IPS-18c (cell line): Measurements from ENCODE around the gene CEP350.
"Not testable (repeated sequence)": the region's sequence is repeated elsewhere in the genome, so short reads cannot be mapped to it uniquely, and the experiment has no call there.

Experiments
- H3K4me3 ChIP-seq: 2 replicates; pipeline ENCODE4 v1.7.0; 2013; ENCODE audit warnings: low read depth, mild to moderate bottlenecking, low read length, moderate library complexity; ENCODE audit not compliant: insufficient read depth
- H3K9me3 ChIP-seq: one replicate; pipeline ENCODE4 v1.6.1; 2013; ENCODE audit warnings: mild to moderate bottlenecking, low read length, moderate library complexity; ENCODE audit not compliant: control insufficient read depth, insufficient read depth

The CEP350 gene

GRCh38 chr1:179935909-179936496 lies 18.6 kb upstream of the CEP350 start:
- H3K4me3 ChIP-seq, result no peak overlapping the region
- H3K9me3 ChIP-seq, result no peaks in the 10 kb centered on the region

GRCh38 chr1:179937668-179938254 lies 16.8 kb upstream of the CEP350 start:
- no peaks in the 10 kb centered on the region for H3K9me3 ChIP-seq

DNA sequence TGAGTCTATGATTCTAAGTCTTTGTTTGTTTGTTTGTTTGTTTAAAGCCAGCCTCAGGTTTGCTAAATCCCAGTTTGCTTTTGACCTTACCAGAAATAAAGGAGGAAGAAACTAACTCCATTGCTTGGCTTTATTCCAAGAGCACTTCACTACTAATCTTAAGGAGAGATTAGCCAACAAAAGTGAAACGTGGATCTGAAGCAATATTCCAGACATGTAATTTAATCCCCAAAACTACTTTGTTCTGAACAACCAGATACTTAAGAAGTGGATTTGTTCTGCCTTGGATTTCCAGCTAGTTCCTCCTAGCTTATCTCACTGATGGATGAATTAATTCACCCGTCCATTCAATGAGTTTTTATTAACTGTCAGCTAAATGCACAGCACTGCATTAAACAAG lies 15.9 kb upstream of the CEP350 start:
- no peak overlapping the region for H3K4me3 ChIP-seq
- no peaks in the 10 kb centered on the region for H3K9me3 ChIP-seq

More at GRCh38 chr1:179937668-179938254, 16.8 kb upstream of the CEP350 start:
- no peak overlapping the region for H3K4me3 ChIP-seq

- Histone ChIP-seq H3K9me3 (no peaks in the 10 kb centered on the region), H3K4me3 (no peak overlapping the region)
Measured at GRCh38 chr1:179939941-179940340, 14.7 kb upstream of the CEP350 start.

DNA sequence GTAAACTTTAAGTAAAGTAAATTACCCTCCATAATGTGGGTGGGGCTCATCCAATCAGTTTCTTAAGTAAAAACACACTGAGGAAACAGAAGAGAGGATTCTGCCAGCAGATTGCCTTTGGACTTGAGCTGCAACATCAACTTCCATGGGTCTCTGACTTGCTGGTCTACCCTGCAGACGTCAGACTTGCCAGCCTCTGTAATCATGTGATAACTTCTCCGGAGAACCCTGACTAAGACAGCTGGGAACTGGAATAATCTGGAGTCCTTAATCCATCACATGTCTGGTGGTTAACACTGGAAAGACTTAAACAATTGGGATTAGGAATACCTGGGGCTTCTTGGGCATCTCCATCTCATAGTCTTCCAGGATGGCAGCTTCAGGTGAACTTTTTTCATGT lies 13.2 kb upstream of the CEP350 start:
- Histone ChIP-seq H3K9me3 (no peaks in the 10 kb centered on the region), H3K4me3 (no peak overlapping the region)

GRCh38 chr1:179950651-179951050 lies 4.0 kb upstream of the CEP350 start:
- no peak overlapping the region for H3K4me3 ChIP-seq
- peaks cover 4% of the 10 kb centered on the region for H3K9me3 ChIP-seq

DNA sequence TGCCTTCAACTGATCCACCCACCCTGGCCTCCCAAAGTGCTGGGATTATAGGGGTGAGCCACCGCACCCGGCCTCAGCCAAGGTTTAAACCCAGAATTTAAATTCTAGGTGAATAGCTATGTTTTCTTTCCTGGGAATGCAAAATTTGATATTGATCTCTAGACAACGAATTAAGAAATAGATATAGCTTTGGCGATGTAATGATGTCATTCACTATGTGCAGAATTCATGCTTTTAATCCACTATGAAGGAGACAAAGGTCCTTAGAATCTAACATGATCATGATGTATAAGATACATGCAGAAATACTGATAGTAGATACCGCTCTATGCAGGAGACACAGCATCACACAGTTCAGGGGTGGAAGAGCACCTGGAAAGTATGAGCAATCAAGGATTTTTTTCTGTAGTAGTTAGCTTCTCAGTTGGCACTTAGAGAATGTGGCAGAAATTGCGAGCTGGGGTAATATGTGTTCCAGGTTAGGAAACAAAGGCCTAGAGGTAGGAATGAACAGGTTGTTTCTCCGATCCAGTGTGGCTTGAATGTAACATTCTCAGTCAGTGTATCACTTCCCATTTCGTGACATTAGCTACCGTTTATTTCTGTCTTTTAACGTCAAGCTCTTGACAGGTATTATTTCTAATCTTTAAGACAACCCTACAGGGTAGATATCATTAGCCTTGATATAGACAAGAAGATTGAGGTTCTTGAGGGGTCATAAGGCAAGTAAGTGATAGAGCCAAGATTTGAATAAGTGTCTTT lies 3.0 kb upstream of the CEP350 start:
- Histone ChIP-seq H3K9me3 (peaks cover 4% of the 10 kb centered on the region), H3K4me3 (no peak overlapping the region)

GRCh38 chr1:179952186-179952585 lies 2.4 kb upstream of the CEP350 start:
- no peak overlapping the region for H3K4me3 ChIP-seq
- peaks cover 4% of the 10 kb centered on the region for H3K9me3 ChIP-seq

DNA sequence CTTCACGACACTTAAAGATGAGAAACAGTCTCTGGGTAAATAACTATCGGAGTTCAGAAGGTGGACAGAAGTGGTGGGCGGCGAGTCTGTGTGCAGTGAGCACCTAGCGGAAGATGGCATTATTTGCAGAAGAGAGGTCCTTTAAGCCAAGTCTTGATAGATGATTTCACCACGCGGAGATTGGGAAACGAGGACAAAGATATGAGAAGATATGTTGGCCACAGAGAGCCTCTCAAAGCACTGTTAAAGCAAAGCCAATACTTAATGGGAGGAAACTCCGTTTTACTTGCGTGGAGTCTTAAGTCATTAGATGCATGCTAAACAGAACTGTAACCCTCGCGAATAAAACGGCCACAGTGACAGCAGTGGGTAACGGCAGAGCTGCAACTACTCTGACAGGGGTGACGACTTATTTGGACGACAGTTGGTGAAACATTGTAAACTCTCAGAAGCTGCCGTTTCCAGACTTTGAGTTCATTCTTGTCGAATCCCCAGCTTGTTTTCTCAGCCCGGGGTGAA lies 577 bp upstream of the CEP350 start:
- Histone ChIP-seq H3K4me3 (peak overlapping the region; percentile 96), H3K9me3 (peaks cover 4% of the 10 kb centered on the region)

DNA sequence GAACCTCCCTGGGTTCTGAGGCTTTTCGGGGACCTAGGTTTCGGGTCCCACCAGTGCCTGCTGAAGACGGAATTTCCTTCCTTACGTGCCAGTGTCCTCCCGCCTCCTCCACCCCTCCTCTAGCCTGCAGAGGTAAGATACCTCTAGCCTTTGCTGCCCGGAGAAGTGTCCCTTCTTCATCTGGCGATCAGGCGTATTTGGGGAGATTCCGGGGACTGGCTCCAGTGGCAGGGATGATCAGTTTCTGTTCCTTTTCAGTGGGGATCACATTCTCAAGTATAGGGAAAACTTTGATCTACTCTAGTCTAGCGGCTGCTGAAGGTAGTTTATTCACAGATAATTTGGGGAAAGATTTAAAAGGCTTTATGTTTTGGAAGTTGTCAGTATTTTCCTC lies 674 bp downstream of the CEP350 start:
- Histone ChIP-seq H3K9me3 (peaks cover 4% of the 10 kb centered on the region), H3K4me3 (peak overlapping the region; percentile 96)

DNA sequence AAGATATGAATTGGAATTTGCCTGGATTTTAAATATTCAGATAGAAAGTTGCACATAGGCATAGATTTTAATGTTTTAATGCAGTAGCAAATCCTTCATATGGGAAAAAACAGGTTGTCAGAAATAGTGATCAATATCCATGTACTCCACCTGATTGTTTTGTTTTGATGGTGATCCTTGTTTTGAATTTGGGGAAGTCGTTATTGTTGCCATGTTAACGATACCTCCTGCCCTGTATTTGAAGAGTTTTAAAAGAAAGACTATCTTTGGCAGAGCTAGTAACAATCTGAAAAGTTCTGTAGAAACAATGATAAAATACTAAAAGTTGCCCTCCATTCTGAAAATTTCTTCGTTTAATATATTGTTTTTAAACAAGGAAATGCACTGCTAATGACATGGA lies 1.1 kb downstream of the CEP350 start:
- peaks cover 4% of the 10 kb centered on the region for H3K9me3 ChIP-seq
- H3K4me3 ChIP-seq, result peak overlapping the region; percentile 96

DNA sequence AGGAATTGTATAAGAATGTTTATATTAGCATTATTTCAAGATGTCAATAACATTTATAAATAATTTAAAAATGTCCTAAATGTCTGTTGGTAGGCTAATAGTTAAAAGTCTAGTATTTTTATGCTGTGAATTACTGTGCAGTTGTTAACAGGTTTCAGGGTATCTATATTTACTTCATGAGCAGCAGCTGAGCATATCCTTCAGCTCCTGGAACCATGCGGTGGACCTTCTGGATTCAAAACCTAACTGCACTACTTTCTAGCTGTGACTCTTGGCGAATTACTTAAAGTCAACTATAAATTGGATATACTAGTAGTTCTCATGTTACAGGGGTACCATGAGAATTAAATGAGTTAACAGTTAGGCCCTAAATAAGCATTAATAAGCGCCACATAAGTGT lies 3.7 kb downstream of the CEP350 start:
- no peak overlapping the region for H3K4me3 ChIP-seq

DNA sequence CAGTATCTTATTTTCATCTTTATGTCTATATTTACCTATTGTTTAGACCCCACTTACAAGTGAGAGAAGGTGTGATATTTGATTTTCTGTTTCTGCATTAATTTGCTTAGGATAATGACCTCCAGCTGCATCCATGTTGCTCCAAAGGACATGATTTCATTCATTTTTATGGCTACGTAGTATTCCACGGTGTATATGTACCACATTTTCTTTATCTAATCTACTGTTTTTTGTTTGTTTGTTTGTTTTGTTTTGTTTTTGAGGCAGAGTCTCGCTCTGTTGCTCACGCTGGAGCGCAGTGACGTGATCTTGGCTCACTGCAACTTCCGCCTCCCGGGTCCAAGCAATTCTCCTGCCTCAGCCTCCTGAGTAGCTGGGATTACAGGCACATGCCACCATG lies 7.6 kb downstream of the CEP350 start:
- not testable (repeated sequence) for H3K9me3 ChIP-seq, H3K4me3 ChIP-seq

More for the DNA sequence above, 3.7 kb downstream of the CEP350 start:
- H3K9me3 ChIP-seq, result peaks cover 4% of the 10 kb centered on the region

DNA sequence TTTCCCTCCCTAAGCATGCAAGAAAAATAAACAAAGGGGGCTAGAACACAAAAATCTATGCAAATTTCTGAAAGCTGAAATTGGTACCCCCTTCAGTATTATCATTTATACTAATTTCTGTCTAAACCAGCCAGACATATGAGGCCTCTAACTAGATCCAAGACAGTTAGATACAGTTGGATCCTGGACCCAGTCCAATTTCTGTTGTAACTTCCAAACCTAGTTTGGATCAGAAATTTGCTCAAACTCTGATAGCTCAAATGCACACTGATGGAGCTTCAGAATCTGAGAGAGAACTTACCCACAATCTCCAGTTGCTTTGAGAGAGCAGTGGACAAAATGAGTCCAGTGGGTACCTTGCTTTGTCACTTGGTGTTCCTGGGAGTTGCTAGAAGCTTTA lies 11.9 kb downstream of the CEP350 start:
- Histone ChIP-seq H3K4me3 (no peak overlapping the region), H3K9me3 (no peaks in the 10 kb centered on the region)

GRCh38 chr1:179968284-179968993 lies 13.8 kb downstream of the CEP350 start:
- no peak overlapping the region for H3K4me3 ChIP-seq
- H3K9me3 ChIP-seq, result no peaks in the 10 kb centered on the region

DNA sequence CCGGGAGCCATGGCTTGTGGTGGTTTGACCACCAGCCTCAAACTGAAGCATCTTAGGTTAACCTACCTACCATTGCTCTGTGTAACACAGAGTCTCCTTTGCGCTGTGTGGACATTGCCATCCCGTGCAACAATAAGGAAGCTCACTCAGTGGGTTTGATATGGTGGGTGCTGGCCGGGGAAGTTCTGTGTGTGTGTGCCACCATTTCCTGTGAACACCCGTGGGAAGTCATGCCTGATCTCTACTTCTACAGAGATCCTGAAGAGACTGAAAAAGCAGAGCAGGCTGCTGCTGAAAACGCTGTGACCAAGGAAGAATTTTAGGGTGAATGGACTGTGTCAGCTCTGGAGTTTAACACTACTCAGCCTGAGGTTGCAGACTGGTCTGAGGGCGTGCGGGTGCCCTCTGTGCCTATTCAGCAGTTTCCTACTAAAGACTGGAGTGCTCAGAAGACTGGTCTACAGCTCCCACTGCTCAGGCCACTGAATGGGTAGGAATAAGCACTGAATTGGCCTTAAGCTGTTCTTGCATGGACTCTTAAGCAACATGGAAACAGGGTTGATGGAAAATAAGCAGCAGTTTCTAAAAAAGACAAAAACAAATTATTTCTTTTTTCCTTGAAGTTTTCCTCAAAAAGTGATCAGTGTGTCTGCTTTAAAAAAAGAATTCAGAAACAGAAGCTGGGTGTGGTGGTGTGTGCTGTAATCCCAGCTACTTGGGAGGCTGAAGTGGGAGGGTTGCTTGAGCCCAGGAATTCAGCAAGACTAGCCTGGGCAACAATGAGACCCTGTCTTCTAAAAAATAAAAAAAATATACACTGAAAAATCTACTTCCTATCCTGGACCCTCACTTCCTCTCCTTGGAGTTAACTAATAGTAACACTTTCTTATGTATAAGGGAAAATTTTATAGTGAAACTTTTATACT lies 14.6 kb downstream of the CEP350 start:
- Histone ChIP-seq H3K9me3 (no peaks in the 10 kb centered on the region), H3K4me3 (no peak overlapping the region)

GRCh38 chr1:179969962-179970361 lies 15.4 kb downstream of the CEP350 start:
- no peak overlapping the region for H3K4me3 ChIP-seq
- H3K9me3 ChIP-seq, result no peaks in the 10 kb centered on the region
